GM19324 (cell line): Measurements from ENCODE around the gene REPIN1.

Experiments used
- ATAC-seq: cut with Tn5 transposase; IDR thresholded peaks from one replicate; pipeline ENCODE4 v1.9.1; 2021; ENCODE audit warnings: mild to moderate bottlenecking, moderate library complexity; ENCODE audit not compliant: unreplicated experiment, low FRiP score

The REPIN1 gene

DNA sequence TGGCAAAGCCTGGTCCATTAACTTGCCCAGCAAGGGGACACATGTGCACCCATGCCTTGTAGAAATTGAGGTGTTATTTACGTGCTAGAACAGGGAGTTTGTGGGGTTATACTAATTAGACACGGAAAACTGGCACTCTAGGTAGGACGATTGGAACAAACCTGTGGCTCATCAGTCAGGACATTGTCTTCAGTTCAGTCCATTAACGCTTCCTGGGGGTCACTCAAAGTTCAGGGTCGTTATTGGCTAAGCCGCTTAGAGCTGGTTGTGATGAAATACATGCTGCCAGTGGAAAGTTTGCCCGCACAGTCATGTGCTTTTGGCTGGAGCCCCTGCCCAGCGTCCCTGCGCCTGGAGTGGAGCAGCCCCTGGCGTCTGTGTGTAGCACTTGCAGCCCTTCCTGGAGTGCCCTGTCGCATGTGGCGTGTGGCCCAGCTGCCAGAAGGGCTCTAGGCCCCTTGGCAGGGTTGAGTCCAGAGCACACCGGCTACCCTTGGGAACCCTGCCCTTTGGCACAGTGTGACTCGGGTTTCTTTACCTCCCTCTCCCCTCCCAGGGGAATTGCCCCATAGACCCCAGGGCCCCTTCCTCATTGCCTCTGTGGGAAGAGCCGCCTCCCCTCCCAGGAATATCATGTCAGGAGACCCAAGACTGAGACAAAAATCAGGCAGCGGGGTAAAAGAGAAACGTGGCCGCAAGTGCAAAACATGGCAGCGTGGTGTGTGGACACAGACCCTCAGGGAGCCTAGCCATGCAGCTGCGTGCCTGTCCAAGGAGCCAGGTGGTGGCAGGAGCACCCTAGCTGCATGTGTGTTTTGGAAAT is 20.3 kb downstream of the REPIN1 start:
- no peak for ATAC-seq

DNA sequence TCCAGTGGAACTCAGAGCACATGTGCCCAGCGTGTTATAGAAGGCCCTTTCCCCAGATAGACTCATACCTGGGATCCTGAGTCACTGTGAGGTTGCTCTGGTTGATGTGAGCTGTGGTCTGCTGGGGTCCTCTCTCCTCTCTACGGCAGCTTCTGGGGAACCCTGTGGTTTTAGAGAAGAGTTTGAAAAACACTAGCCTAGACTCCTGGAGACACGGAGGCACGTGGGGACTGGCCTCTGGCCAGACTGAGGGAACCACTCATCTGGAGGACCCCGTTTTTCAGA is 20.9 kb downstream of the REPIN1 start:
- no peak for ATAC-seq

DNA sequence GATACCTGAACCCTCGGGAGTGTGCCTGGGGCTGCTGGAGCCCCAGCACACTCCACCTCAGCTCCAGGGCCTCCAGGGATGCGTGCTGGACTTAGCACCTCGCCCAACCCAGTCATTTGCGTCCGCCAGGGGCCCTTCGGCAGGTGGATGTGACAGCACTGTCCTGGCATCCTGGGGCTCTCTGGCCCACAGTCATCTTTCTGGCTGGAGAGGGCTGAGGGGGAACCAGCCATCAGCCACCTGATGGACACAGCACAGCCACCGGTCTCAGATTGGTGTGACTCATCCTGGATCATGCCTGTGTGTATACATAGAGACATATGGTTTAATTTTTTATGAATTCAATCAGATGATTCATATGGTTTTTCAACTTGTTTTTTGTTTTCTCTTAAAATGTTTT is 21.6 kb downstream of the REPIN1 start:
- no peak for ATAC-seq

DNA sequence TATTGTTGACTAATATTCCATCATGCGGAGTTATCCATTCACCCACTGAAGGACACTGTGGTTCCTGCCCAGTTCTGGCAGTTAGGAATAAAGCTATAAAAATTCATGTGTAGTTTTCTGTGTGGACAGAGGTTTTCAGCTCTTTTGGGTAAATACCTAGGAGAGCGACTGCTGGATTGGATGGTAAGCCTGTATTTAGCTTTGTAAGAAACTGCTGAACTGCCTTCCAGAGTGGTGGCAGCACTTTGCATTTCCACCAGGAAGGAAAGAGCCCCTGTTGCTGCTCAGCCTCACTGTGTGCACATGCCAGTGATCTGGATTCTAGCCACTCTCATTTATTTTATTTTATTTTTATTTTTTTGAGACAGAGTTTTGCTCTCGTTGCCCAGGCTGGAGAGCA is 24.7 kb downstream of the REPIN1 start:
- ATAC-seq, result no peak

DNA sequence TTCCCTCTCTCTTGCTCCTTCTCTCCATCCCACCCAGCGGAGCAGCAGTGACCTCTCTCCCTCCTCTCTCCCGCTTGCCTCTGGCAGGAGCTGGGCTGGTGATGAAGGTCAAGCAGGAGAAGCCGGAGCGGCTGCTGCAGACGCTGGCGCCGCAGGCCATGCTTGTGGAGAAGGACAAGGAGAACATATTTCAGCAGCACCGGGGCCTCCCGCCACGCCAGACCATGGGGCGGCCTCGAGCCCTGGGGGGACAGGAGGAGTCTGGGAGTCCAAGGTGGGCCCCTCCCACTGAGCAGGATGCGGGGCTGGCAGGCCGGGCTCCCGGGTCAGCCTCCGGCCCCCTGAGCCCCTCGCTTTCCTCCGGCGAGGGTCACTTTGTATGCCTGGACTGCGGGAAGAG is 27.8 kb downstream of the REPIN1 start:
- no peak for ATAC-seq

DNA sequence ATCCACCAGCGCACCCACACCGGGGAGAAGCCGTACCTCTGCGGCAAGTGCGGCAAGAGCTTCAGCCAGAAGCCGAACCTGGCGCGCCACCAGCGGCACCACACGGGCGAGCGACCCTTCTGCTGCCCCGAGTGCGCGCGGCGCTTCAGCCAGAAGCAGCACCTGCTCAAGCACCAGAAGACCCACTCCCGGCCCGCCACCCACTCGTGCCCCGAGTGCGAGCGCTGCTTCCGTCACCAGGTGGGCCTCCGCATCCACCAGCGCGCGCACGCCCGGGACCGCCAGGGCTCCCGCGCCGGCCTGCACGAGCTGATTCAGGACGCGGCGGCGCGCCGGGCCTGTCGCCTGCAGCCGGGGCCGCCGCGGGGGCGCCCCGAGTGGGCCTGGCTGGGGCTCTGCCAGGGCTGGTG is 28.2 kb downstream of the REPIN1 start:
- ATAC-seq, result no peak

DNA sequence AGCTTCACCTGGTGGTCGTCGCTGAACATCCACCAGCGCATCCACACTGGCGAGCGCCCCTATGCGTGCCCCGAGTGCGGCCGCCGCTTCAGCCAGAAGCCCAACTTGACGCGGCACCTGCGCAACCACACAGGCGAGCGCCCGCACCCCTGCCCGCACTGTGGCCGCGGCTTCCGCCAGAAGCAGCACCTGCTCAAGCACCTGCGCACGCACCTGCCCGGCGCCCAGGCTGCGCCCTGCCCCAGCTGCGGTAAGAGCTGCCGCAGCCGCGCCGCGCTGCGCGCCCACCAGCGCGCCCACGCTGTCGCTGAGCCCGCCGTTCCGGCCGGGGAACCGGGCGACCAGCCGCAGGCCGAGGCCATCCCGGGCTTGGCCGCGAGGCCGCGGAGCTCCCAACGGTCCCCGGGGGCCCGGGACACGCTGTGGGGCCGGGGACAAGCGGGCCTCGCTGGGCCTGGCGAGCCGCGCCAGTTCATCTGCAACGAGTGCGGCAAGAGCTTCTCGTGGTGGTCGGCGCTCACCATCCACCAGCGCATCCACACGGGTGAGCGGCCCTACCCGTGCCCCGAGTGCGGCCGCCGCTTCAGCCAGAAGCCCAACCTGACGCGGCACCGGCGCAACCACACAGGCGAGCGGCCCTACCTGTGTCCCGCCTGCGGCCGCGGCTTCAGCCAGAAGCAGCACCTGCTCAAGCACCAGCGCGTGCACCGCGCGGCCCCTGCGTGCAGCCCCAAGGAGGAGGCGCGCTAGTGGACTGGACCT is 28.9 kb downstream of the REPIN1 start:
- no peak for ATAC-seq

DNA sequence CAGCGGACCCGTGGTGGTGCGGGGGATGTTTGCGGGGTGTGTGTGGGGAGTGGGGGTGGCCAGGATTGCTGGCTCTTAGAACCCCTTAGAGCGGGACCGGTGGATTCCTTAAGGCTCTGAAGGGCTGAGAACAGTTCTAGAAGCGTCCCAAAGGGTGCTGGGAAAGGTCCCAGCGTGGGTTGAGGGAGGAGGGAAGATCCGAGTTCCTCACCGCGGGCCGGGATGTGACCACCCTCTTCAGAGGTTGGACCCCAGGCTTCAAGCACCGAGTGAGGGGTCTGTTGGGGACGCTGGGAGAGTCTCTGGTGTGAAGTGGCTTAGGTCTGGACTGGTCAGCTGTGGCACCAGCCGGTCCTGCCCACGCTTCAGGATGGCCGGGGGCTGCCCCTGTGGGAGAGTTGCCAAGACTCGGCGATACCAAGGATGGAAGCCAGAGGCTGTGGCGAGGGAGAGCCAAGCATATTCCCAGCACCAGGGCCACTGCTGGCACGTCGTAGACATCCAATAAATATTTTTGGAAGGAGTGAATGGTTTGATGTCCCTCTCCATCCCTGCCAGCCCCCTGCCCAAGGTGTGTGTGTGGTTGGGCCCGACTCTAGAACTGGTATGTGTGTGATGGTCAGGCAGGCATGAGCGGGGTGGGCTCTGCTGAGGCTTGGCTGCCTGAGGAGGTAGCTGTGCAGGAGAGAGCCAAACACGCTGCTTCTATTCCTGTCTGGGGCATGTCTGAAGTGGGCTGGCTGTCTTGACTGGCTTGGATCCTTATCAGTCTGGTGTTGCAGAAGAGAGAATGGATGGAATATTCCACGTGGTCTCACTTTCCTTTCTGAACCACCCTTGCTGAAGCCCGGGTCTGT is 29.7 kb downstream of the REPIN1 start:
- no peak for ATAC-seq

DNA sequence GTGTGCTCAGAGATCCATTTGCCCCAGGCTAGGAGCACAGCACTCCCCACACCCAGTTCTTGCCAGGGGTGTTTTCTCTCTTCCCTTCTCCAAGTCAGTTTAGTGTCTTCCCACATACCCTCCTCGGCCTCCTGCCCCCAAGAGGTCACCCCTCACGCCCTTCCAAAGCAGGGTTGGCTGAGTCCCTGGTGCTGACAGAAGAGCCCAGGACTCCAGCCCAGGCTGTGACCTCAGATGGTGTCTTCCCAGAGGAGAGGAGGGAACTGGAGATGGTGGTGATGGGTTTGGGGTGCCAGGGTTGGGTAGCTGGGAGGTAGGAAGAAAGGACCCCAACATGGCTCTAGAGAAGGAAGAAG is 30.3 kb downstream of the REPIN1 start:
- no peak for ATAC-seq

DNA sequence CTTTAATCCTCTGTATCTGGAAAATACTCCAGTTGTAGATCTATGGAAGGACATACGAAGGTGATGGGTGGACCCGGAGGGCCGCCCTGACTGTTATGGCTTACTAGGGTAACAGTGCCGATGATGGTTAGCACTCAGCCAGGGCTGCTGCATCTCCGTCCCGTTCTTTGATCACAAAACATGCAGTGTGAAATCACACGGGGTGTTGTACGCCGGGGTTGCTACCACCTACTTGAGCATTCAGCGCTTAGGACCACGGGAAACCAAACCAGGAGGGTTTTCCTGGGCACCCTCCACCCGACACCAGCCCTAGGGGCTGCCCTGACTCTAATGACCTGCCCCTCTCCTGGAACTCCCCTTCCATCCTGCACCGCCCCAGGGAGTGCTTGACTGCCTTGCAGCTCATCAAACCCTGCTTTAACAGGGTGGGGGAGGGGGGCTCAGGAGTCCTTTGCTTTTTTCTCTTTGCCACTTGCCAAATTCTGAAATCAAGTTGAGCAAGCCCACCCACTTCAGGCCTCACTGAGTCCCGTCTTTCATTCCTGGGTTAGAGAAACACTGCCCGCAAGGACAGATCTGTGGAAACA is 30.9 kb downstream of the REPIN1 start:
- ATAC-seq, result no peak

DNA sequence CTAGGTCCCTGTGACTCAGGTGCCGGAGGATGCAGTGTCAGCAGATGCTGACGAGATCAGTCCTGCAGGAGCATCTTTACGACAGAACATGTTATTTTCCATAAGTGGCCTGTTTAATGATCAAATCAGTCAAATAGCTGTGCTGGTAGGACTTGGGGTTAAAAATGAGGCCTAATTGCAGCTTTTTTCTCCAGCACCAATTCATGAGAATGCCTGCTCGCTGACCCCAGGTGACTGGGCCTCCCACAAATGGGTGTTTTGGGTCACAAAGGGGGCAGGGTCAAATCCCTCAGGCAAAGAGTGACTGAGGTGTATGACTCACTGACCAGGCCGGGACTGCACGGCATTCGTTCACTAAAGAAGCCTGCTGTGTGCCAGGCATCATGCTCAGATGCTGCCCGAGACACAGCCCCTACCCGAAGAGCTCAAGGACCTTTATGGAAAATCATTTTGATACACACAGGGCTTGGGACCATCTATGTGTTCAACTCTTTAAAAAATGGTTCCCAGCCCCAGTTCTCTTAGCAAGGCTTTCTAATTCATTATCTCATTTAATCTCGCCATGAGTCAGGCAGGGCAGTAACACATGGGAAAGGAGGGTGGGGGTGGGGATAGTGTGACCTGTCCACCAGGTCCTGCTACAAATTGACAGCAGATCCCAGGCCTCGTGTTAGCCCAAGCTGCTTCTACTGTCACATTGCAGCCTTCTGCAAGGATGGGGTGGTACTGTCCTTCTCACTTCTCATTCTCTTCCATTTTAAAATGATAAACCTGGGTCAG is 31.6 kb downstream of the REPIN1 start:
- no peak for ATAC-seq

DNA sequence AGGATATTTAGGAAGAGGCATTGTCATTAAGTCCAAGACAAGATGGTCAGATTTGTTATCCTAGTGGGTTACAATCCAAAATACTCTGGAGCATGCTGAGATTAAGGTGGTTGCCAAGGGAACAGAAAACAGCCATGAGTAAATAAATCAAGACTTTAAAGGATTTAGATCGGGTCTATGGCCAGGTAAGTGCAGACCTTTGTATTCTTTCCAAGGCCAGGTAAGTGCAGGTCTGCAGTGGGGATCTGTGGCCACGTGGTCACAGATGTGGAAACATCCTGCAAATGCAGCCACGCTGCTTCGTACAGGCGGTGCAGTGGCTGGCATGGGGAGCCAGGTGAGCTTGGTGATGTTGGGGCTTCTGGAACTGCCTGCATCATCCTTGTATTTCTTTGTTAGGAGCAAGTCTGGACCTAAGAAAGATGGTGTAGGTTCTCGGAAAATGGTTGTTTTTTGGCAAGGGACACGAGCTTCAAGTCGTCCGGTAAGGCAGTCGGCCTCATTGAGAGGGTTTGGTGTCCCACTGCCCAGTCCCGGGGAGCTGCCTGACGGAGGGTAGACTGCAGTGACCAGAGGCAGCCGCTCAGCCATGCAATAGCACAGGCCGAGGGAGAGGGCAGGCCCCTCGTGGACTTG is 32.3 kb downstream of the REPIN1 start:
- no peak for ATAC-seq

DNA sequence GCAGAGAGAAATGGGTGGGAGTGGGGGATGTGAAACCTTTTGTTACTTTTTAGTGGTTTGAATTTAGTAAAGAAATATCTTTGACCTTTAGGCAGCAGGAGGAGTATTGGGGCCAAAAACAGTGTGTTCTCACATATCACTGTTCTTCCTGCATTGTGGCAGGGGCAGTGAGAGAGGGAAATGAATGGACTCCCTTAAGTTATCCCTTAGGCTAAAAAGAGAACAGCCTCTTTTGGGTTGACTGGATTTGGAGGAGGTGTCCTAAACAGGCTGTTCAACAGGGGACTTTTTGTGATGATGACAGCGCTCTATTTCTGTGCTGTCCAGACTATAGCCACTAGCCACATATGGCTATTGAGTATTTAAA is 32.8 kb downstream of the REPIN1 start:
- no peak for ATAC-seq

DNA sequence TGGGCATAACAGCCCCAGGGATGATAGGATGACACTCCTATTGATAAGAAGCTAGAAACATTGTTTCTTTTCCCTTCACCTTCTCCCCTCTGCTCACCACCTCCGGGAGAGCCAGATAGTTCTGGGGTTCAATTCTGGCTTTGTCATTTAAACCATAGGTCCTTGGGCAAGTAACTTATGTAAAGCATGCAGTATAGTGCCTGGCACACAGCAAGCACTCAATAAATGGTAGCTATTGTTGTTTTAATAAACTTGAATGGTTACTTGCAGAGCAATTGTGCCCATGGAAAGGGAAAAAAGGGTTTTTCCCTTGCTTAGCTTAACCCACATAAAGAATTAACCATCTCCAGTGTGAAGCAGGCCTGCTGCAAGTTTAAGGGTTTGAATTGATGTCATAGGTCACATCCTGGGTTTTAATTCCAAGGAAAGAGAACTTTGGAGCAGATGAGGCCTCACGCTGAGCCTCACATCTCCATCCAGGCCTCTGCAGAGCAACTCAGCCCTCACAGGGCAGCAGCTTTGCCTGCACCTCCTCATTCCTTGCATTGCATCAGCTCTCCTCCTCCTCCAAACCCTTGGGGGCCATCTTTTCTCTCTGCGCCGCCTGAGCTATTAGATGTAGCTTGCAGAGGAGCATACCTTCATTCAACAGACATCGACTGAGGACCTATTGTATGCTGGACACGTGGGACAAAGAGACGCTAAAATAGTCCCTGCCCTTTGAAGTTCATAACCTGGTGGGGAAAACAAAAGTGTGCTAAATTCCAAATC is 33.4 kb downstream of the REPIN1 start:
- ATAC-seq, result no peak

DNA sequence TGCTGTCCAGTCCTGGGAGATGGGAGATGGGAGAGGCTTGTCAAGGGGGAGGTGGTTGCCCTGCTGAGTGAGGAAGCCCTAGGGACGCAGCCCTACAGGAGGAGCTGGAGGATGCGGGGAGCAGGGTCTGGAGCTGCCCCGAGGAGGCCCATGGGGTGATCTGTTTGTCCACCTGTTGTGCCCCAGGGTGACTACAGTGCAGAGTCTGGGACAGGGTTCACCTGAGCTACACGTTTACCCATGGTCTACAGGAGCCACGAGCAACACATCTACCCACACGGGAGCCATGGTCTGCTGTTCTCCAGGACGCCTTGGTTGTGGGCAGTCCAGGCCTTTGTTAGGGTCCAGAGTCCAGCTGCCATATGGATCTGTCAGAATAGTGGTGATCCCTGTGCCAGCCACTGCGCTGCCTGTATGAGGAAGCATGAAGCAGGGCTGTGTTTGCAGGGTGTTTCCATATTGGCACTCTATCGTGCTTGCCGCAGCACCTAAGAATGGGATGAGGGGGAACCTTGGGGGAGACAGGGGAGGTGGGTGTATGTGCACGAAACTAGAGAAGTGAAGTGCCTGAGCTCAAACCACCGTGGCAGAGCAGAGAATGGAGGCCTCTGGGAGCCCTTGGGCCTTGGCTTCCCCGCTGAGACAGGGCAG is 34.2 kb downstream of the REPIN1 start:
- no peak for ATAC-seq

DNA sequence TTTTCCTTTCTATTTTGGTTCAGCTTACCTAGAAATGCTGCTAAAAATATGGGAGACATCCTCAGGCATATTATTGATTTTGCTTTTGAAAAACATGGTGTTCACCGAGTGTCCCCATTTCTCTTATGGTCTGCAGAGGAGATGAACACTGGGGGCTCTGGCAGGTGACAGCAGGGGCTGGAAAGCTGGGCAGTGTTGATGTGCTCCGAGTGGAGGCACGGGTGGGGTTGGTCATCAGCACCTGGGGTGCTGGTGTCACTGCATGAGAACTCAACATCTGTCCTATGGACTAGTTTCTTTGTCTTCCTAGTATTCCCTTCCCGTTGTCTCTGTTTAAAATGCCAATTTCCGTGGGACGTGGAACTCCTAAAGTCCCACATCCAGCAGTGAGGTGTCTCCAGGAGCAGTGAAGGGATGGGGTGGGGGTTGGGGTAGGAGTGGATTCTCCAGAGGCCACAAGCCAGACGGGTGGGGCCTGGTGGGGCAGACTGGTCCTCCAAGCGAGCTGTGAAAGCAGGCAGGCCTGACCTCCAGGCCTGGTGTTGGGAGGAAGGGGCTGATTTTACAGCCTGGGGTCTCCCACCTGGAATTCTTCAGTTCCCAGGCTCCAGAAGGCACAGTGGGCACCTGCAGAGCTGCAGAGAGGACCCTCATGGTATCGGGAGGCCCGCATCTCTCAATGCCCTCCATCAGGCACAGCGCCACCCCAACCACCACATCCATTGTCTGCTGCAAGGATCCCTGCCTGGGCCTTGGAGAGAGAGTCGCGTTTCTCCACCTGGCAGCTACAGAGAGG is 35.0 kb downstream of the REPIN1 start:
- no peak for ATAC-seq

DNA sequence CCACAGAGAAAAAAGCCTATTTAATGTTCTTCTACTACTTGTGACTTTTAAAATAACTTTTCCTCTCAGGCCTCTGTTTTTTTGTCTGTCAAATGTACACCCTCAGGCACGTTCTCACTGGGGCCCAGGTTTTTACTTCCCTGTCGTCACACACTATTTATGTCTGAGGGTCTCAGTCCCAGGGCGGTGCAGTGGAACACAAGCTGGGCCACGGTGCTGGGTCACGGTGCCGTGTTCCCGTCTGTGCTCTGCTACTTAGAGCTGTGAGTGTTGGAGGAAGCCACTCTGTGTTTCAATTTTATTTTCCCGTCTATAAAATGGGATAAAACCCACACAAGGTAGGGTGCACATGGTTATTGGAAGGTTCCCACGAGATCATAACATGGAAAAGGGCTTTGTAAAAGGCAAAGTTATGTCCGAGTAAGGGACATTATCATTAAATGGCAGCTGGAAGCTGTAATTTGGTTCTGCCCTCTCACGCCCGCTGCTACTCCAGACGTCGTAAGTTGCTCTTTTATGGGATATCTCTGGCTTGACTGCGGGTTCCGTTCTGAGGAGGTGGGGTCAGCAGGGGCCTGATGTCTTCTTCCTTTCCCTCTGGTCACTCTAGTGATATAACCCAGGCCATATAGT is 35.7 kb downstream of the REPIN1 start:
- no peak for ATAC-seq
